Neural crest cell (in vitro differentiated cells): ENCODE measurements around the gene UPF3A. TPM values are rescaled to one million over a fixed set of nuclear protein-coding genes. Genes with fewer than 3 reads are reported as not detected.
"Not testable (repeated sequence)": the region's sequence is repeated elsewhere in the genome, so short reads cannot be mapped to it uniquely, and the experiment has no call there.

Source experiments
- DNase-seq: peaks from one replicate; pipeline ENCODE4 v3.0.0; 2021; ENCODE audit warnings: low read depth, mixed read lengths, low spot score
- H3K27ac Mint-ChIP-seq: one replicate; pipeline ENCODE4 v1.8.0; 2021; ENCODE audit warnings: mild to moderate bottlenecking, mixed read lengths; ENCODE audit not compliant: unreplicated experiment
- H3K27me3 Mint-ChIP-seq: 2 replicates; pipeline ENCODE4 v1.8.0; 2021; ENCODE audit warnings: low read depth, mild to moderate bottlenecking, mixed read lengths
- H3K36me3 Mint-ChIP-seq: 2 replicates; pipeline ENCODE4 v1.8.0; 2021; ENCODE audit warnings: low read depth, mild to moderate bottlenecking, mixed read lengths
- H3K4me1 Mint-ChIP-seq: 2 replicates; pipeline ENCODE4 v1.8.0; 2021; ENCODE audit warnings: mixed read lengths
- H3K4me3 Mint-ChIP-seq: one replicate; pipeline ENCODE4 v1.8.0; 2021; ENCODE audit warnings: mild to moderate bottlenecking, mixed read lengths
- H3K9me3 Mint-ChIP-seq: 2 replicates; pipeline ENCODE4 v1.8.0; 2021; ENCODE audit warnings: mixed read lengths
- CTCF ChIP-seq: fragments of 200-600 bp; sonication (generic); conservative IDR thresholded peaks from 2 replicates; pipeline ENCODE4 v1.5.0; 2021; ENCODE audit warnings: antibody characterized with exemption, mild to moderate bottlenecking
- microRNA-seq: library from miRNA; unstranded; fragments of <30 nt; microRNA quantifications from one replicate; pipeline ENCODE4, GENCODE V29; 2020
- total RNA-seq: library from RNA; stranded (reverse); gene quantifications from 2 replicates; pipeline ENCODE4 v1.2.1, GENCODE V29; 2021

UPF3A gene
- total RNA-seq, 1 donor from 2014 or later: 84.7 TPM

GRCh38 chr13:114338959-114339358 is 57.6 kb downstream of the UPF3A start:
- H3K27me3 Mint-ChIP-seq: no peaks in the 10 kb centered on the region
- H3K4me1 Mint-ChIP-seq: no peaks in the 10 kb centered on the region
- no peak for DNase-seq
- no peaks in the 10 kb centered on the region for H3K9me3 Mint-ChIP-seq
- no peak overlapping the region for H3K27ac Mint-ChIP-seq
- H3K4me3 Mint-ChIP-seq: no peak overlapping the region
- no peaks in the 10 kb centered on the region for H3K36me3 Mint-ChIP-seq
- TF ChIP-seq CTCF: no peak

GRCh38 chr13:114339857-114340534 is 58.6 kb downstream of the UPF3A start:
- no peak for DNase-seq
- Mint-ChIP-seq H3K36me3 (no peaks in the 10 kb centered on the region), H3K4me3 (no peak overlapping the region), H3K4me1 (no peaks in the 10 kb centered on the region), H3K27me3 (no peaks in the 10 kb centered on the region), H3K9me3 (no peaks in the 10 kb centered on the region), H3K27ac (no peak overlapping the region)
- peak; percentile 61 for TF ChIP-seq CTCF

- DNase-seq: no peak
- H3K4me1 Mint-ChIP-seq: no peaks in the 10 kb centered on the region
- no peak for TF ChIP-seq CTCF
- no peaks in the 10 kb centered on the region for H3K27me3 Mint-ChIP-seq
- H3K27ac Mint-ChIP-seq: no peak overlapping the region
- H3K9me3 Mint-ChIP-seq: no peaks in the 10 kb centered on the region
- no peaks in the 10 kb centered on the region for H3K36me3 Mint-ChIP-seq
- H3K4me3 Mint-ChIP-seq: no peak overlapping the region
Observed at GRCh38 chr13:114341003-114341777, 59.8 kb downstream of the UPF3A start.

GRCh38 chr13:114347256-114347655 is 65.9 kb downstream of the UPF3A start:
- H3K36me3 Mint-ChIP-seq, H3K4me1 Mint-ChIP-seq, H3K9me3 Mint-ChIP-seq, DNase-seq, H3K27ac Mint-ChIP-seq, H3K4me3 Mint-ChIP-seq: not testable (repeated sequence)
- peaks cover 29% of the 10 kb centered on the region for H3K27me3 Mint-ChIP-seq

GRCh38 chr13:114352763-114353162 is 71.4 kb downstream of the UPF3A start:
- DNase-seq: peak; percentile 31

GRCh38 chr13:114353382-114353781 is 72.0 kb downstream of the UPF3A start:
- H3K27me3 Mint-ChIP-seq: peaks cover 22% of the 10 kb centered on the region
- H3K4me1 Mint-ChIP-seq, H3K36me3 Mint-ChIP-seq, DNase-seq, H3K27ac Mint-ChIP-seq, H3K9me3 Mint-ChIP-seq, H3K4me3 Mint-ChIP-seq: not testable (repeated sequence)

More at GRCh38 chr13:114352763-114353162, 71.4 kb downstream of the UPF3A start:
- not testable (repeated sequence) for H3K4me3 Mint-ChIP-seq, H3K4me1 Mint-ChIP-seq, H3K9me3 Mint-ChIP-seq, H3K36me3 Mint-ChIP-seq, H3K27ac Mint-ChIP-seq
- peak; percentile 51 for TF ChIP-seq CTCF
- H3K27me3 Mint-ChIP-seq: peaks cover 28% of the 10 kb centered on the region

Small RNA genes within 50 kb of the gene (microRNA-seq; reads per million reads assigned to microRNA genes)
- gene MIR4502 (not detected), gene MIR548AR (not detected)

Other genes with a start within 250 kb of the UPF3A start
- 29.5 and 31.5 TPM in 2 replicates for gene RASA3, start 149.0 kb upstream of the UPF3A start, total RNA-seq
- not detected in 2 replicates for gene CFAP97D2, start 102.3 kb upstream of the UPF3A start, total RNA-seq
- gene CDC16, start 46.7 kb upstream of the UPF3A start, total RNA-seq: 72.4 and 80.2 TPM in 2 replicates
- gene CHAMP1, start 32.9 kb downstream of the UPF3A start, total RNA-seq: 63.5 and 63.9 TPM in 2 replicates